GM19324 (cell line): ENCODE measurements around the gene FARP2.
"Not testable (repeated sequence)": the region's sequence is repeated elsewhere in the genome, so short reads cannot be mapped to it uniquely, and the experiment has no call there.

Source experiments
- ATAC-seq: cut with Tn5 transposase; IDR thresholded peaks from one replicate; pipeline ENCODE4 v1.9.1; 2021; ENCODE audit warnings: mild to moderate bottlenecking, moderate library complexity; ENCODE audit not compliant: unreplicated experiment, low FRiP score

FARP2 gene

DNA sequence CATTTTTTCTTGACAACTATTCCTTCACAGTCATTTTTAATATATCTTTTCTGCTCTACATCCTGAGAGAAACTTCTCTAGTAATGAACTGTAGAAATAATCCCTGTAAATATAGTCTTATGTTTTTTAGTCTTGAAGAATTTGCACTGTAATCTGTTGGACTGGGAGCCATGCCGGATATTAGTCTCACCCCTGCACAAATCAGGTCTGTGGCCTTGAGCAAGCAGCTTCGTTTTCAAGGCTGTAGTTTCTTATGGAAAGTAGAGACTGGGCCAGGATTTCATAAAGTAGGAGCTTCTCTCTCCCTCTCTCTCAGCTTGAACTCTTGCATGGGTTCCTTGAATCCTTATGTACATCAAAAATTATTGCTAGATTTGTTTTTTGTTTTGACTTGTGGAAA, 8.7 kb downstream of the FARP2 start:
- ATAC-seq = no peak

DNA sequence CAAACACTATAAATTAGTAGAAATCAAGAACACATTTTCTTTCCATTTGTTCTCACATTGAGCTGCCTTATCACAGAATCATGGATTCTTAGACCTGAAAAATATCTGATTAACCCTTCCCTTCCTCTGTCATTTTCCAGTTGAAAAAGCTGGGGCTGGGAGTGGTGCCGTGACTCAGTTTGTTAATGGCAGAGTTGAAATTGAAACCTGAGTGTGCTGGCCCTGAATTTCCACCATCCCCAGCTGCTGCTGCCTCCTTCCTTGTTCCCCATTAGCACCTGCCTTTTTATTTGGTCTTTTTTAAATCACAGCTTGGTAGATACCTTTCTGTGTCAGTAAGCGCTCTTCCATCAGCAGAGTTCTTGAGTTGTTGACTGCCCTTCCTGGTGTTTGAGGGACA, 10.6 kb downstream of the FARP2 start:
- ATAC-seq = no peak

DNA sequence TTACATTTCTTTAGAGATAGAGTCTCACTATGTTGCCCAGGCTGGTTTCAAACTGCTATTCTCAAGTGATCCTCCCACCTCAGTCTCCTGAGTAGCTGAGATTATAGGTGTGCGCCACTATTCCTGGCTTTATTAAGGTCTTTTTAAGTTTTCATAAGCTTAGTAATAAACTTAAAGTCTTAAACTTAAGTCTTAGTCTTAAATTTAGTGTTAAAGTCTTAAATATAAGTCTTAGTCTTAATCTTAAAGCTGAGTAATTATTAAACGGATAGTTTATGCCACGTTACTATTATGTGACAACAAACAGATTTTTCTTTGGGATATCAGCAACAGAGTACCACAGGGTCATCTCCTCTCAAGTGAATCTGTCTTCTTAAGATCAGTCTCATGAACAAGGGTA, 12.6 kb downstream of the FARP2 start:
- ATAC-seq = no peak

DNA sequence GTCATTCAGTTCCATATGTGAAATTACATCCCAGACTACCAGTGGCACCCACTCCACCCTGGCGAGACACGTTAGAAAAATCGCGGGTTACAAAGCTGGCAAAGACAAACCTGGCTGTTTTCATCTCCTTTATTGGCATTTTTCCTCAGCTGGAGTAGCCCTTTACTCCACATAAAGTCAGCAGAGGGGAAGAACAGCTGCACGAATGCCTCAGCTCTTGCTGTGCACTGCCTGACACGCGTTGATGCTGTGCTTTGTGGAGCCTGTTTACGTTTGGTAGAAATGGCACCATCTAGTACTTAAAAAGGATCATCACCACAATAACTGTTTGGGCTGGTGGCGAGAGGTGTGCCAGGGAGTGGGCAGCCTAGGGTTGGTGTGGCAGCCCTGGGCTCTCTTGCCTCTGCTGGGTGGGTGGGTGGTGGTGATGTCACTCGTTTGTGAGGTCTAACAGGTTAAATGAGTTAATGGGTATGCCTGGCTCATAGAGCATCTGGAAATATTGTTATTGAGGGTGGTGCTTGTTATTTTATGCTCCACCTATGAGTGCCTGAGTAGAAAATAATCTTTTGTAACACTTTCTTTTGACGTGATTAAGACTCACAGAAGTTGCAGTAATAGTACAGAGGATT, 16.4 kb downstream of the FARP2 start:
- no peak for ATAC-seq

DNA sequence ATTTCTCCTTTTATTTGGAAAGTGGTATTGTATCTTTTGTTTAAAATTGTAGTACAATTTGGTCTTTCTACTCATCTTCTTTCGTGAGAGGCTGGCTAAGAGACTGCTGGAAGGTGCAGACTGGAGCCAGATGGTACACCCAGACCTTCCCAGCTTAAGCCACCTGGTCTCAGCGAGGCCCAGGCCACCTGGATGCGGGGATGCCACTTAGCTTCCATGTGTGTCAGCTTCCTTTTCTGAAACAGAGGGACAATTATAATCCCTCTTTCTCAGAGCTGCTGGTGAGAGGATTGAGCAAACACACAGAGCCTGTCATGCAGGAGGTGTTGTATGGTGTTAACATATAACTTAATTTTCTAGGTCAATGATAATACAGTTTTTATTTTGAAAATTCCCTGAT, 17.4 kb downstream of the FARP2 start:
- no peak for ATAC-seq

DNA sequence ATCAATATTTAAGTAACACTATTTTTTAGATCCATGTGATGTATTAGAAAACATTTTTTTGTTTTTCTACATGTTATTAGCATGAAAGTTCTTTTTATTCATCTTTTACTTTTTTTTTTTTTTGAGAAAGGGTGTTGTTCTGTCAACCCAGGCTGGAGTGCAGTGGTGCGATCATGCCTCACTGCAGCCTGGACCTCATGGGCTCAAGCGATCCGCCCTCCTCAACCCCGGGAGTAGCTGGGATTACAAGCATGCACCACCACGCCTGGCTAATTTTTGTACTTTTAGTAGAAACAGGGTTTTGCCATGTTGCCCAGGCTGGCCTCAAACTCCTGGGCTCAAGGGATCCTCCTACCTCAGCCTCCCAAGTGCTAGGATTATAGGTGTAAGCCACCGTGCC, 17.8 kb downstream of the FARP2 start:
- ATAC-seq = not testable (repeated sequence)

DNA sequence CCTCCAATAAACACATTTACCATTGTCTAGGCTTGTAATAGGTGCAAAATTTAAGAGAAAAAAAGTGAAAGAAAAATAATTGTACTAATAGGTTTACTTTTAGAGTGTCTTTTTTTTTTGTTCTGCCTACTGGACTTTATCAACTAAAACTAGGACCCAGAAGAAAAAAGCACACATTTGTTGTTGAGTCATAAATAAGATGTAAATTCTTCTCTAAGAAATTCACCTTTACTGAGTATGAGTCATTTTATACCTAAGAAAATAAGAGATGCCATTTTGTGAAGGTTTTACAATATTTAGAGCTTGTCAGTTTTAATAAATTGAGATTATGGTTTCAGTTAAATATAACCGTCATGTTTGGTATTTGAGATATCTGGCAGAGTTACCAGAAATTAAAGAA, 19.2 kb downstream of the FARP2 start:
- no peak for ATAC-seq

DNA sequence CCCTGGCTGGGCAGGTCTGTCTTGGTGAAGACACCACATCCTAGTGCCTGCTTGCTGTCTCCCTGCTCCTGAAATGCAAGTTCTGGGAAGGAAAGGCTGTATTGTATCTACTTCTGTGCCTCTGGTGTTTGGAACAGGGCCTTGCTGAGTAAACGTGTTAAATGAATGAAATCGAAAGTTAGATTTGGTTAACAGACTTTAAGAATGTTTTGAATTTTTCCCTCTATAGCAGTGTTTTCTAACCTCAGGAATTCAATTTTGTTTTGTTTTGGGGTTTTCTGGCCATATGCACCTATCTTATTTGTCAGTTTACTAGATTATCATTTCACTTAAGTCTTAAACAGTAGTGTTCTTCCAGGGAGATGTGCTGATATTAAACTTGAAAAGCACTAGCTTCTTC, 20.7 kb downstream of the FARP2 start:
- ATAC-seq = no peak

DNA sequence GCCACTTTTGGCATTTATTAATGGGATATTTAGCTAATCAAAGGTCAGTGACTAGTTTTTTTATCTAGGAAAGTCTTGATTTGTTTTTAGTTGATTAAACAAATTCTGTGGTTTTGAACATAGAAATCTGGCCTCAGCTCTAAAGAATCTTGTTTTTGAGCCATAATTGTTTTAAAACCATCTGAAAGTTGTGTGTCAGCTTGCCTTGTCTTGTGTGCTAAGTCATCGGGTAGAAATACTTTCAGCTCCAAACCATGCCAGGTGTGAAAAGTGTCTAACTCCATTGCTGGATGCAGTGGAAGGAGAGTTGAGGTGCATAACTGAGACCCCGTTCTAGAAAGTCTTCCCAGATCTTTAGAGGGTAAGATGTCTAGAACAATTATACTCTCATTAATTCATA, 22.7 kb downstream of the FARP2 start:
- ATAC-seq = no peak

DNA sequence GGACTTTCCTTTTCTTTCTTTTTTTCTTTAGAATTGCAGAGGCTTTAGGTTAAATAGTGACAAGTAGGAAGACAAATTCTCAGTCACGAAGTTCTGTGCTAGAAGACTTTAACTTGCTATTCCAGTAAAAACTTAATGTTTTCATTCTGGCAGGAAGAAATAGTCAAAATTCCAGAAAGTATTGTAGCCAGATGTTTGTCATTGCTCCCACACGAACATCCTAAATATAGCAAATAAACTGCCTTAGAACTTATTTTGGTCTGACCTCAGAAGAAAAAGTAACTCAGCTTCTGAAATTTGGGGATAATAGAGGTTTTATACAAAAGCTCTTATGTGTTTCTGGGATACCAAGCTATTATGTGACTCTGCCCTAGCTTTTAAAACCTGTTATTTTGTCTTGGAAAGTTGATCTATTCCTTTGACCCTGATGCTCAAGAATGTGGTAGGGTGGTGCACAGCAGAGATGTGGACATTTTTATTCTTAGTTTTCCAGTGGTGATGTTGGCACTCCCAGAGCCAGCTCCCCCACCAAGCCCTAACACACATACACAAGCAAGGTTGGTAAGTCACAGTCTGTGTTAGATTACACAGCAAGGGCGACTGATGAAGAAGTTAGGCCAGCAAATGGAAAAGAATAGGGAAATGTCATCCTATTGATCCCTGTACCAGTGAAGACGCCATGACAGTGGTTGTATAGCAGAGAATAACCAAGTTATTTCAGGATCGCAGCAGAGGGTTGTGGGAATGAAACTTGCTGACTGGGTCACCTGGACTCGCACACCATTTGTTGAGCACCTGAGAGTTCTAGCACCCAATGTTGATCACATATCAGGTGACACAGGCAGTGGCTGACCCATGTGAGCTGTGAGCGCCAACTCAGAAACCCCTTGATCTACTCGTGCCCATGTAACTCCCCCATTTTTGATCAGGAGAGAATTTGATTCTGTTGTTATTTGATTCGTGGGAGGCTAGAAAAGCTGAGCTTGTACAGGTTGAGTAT, 23.7 kb downstream of the FARP2 start:
- ATAC-seq = no peak

DNA sequence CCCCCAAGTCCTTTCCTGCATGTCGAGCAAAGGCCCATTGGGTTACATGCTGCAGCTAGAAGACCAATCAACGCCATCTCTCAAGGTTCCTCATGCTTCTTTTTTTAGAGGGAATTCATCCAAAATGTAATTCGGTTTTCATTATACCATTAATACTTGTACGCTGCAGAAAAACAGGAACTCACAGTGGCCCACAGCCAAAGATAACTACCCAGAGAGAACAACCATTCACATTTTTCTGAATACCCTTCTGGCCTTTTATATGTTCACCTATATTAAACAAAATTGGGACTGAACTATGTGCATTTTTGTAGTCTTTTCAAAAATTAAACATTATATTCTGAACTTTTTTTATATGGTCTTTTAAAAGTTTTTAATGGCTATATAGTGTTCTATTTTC, 25.8 kb downstream of the FARP2 start:
- ATAC-seq = no peak

DNA sequence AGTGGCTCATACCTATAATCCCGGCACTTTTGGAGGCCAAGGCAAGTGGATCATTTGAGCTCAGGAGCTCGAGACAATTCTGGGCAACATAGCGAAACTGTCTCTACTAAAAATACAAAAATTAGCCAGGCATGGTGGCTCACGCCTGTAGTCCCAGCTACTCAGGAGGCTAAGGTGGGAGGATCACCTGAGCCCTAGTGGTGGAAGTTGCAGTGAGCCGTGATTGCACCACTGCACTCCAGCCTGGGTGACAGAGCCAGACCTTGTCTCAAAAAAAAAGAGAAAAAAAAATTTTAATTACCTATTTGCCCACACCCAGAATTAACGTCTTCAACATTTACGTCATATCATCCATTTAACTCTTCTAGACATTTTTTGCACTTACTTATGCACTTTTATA, 29.4 kb downstream of the FARP2 start:
- not testable (repeated sequence) for ATAC-seq

DNA sequence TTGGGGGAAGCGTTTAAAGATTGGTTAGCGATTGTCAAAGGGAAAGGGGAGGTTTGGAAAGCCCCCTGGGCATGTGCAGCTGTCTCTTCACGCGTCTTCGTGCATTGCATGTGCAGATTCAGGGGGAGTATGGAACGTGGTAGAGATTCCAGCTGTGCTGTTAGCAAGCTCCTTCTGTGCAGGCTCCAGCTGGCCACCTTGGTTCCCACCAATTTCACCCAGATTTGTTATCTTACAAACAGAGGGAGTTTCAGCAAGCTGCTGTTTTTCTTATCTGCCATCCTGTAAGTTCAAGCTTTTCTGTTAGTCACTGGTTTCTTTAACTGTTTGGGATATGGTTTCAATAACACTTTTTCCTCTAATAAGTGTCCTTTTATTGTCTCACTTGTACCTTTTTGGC, 30.4 kb downstream of the FARP2 start:
- no peak for ATAC-seq

DNA sequence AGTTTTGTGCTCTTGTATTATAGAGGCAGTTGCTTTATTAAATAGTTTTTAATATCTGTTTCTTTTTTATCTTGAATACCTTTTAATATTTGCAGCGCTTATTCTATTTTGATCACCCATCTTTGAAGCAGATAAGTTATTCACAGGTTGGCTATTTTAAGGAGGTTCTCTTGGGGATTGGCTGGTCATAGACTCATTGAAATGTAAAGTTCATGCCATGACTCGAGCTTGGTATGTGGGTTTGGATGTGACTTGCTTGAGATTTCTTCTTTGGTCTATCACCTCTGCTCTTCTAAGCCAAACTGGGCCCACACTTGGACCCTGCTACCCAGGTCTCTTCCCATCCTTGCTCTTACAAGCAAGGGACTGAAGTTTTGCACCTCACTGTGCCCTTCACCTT, 33.6 kb downstream of the FARP2 start:
- no peak for ATAC-seq

DNA sequence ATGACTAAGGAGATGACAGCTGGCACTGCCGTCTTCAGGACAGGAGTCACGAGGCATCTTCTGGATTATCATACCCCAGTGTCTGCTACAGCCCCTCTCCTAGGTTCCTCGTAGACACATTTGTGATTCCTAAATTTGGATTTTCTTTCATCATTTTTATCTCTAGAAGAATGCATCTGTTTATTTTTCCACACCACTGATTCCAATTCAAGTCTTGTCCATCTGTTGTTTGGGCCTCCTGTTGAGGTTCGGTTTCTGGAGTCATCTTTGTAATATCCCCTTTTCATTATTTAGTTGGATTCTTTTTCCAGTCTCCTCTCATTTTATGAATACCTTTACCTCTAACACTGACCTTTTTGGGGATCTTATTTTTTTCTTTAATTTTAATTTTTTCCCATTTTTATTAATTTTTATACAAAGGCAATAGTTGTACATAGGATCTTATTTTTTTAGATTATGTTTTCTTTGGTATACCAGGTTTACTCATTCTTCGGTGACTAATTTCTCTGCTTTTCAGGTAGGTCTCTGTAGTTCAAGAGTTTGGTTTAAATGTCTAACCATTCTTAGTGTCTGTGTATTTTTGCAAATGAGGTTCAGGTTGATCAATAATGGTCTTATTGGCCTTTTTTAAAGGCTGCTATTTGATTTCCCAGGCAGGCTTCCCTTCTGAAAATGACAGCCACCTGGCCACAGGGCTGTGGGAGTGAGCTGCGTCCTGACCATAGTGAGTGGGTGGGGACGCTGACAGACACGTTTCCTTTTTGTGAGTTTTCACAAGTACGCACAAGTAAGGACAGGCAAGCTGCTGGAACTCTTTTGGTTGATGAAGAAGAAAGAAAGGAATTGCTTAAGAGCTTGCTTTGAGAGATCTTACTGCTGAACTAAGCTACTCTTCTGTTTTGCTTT, 34.5 kb downstream of the FARP2 start:
- no peak for ATAC-seq

DNA sequence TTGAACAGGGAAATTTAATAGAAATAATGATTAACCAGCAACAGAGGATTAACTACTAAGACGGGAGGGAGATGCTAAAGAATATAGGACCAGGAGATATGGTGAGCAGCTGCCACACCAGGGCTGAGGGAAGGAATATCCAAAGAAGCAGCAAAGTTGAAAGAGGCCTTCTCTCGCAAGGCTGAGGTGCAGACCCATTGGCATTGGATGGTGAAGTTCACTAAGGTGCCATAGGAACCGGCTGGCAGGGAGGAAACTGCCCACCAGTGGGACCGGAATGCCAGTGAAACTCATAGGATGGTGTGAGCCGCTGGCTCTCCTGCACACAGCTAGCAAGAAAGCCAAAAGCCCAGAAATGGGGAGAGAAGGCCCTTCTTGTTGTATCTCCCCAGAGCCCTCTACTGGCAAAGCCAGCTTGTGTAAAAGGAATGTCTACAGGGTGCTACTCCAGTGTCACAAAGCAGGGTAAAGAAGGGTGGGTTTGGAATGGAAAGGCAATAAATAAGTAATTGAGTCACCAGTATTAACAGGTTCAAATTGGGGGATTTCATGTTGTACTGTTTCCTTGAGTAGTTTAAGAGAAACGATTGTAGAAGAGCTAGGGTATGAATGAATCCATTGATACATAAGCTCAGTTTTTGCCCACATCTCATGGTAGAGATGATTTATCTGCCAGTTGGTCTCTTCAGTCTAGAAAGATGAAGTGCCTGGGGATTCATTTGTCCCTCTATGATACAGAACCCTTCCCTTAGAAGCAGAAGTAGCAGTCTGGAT, 36.0 kb downstream of the FARP2 start:
- ATAC-seq = no peak

DNA sequence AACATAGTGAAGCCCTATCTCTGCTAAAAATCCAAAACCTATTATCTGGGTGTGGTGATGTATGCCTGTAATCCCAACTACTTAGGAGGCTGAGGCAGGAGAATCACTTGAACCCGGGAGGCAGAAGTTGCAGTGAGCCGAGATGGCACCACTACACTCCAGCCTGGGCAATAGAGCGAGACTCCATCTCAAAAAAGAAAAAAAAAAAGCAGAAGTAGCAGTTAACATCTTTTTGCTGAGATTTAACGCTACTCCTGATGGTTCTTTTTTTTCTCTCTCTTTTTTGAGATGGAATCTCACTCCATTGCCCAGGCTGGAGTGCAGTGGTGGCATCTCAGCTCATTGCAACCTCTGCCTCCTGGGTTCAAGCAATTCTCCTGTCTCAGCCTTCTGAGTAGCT, 36.7 kb downstream of the FARP2 start:
- not testable (repeated sequence) for ATAC-seq

DNA sequence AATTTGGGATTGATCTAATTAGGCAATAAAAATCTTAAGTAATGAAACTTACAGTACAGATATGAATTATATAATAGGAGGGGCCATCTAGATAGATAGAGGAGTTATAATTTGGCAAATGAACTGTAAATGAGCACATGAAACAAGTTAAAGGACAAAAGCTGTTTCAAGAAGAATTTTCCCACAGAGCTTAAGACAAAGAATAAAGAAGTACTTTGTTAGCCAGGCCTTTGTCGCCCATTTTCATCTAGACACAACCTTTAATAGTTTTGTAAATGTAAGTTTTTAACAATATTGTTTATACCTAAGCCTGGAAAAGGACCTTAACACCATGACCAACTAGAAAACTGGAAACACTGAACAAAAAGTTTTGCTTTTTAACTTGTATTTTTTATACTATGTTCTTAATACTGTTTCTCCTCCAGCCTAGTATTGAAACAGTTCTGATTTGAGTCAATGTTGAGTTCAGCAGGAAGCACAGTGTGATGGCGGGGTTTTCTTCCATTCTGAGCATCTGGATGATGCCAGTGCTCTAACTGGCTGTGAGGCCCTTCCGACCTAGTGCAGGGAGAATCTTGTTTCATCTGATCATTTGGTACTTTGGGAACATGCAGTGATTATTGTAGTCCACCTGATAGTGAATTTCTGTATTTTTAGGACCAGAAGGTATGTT, 37.6 kb downstream of the FARP2 start:
- no peak for ATAC-seq

DNA sequence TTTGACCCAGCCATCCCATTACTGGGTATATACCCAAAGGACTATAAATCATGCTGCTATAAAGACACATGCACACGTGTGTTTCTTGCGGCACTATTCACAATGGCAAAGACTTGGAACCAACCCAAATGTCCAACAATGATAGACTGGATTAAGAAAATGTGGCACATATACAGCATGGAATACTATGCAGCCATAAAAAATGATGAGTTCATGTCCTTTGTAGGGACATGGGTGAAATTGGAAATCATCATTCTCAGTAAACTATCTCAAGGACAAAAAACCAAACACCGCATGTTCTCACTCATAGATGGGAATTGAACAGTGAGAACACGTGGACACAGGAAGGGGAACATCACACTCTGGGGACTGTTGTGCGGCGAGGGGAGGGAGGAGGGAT, 40.7 kb downstream of the FARP2 start:
- ATAC-seq = not testable (repeated sequence)
